GM12878 (cell line): ENCODE measurements around the gene ANKDD1A.

ENCODE experiments used
- KDM1A ChIP-seq: fragments of 200-600 bp; sonication (generic); IDR thresholded peaks from 2 replicates; pipeline ENCODE4 v1.6.1; 2016; ENCODE audit warnings: borderline replicate concordance
- MXI1 ChIP-seq: fragments of 150-350 bp; IDR thresholded peaks from 2 replicates; pipeline ENCODE4 v1.6.1; 2011; ENCODE audit warnings: low read depth, mild to moderate bottlenecking, inconsistent platforms, low read length, improper control_type of control experiment
- NFIC ChIP-seq: IDR thresholded peaks from 2 replicates; pipeline ENCODE4 v1.6.1; 2012; ENCODE audit warnings: low read depth, mild to moderate bottlenecking, inconsistent platforms, low read length, moderate library complexity
- NFYB ChIP-seq: IDR thresholded peaks from 2 replicates; pipeline ENCODE4 v1.6.1; 2011; ENCODE audit warnings: low read depth, mild to moderate bottlenecking, low read length, improper control_type of control experiment, moderate library complexity; ENCODE audit not compliant: insufficient read depth
- POLR2AphosphoS5 ChIP-seq: IDR thresholded peaks from 2 replicates; pipeline ENCODE4 v1.6.1; 2011; ENCODE audit warnings: mild to moderate bottlenecking, low read length, inconsistent platforms
- RB1 ChIP-seq: fragments of 450-650 bp; formaldehyde crosslinking; IDR thresholded peaks from 2 replicates; pipeline ENCODE4 v1.6.1; 2017; ENCODE audit warnings: mild to moderate bottlenecking, borderline replicate concordance
- RCOR1 ChIP-seq: conservative IDR thresholded peaks from 2 replicates; pipeline ENCODE4 v1.6.1; 2012; ENCODE audit warnings: low read depth, low read length, improper control_type of control experiment
- SMAD1 ChIP-seq: fragments of 450-650 bp; IDR thresholded peaks from 2 replicates; pipeline ENCODE4 v1.6.1; 2018; ENCODE audit warnings: mild to moderate bottlenecking, low read depth; ENCODE audit not compliant: partially characterized antibody
- SP1 ChIP-seq: IDR thresholded peaks from one replicate; pipeline ENCODE4 v1.6.1; 2011; ENCODE audit warnings: low read depth, low read length
- SREBF2 ChIP-seq: IDR thresholded peaks from 2 replicates; pipeline ENCODE4 v1.6.1; 2012; ENCODE audit warnings: mild to moderate bottlenecking, low read length
- TCF12 ChIP-seq: IDR thresholded peaks from 2 replicates; pipeline ENCODE4 v1.6.1; 2011; ENCODE audit warnings: low read depth, mild to moderate bottlenecking, low read length
- ZNF274 ChIP-seq: IDR thresholded peaks from one replicate; pipeline ENCODE4 v1.8.0; 2011; ENCODE audit not compliant: insufficient read length, insufficient read depth
- TF ChIP-seq, protein P1 (sequence below), 3 experiments: IDR thresholded peaks in 2 of 3; conservative IDR thresholded peaks in 1 of 3; 2 replicates each; pipeline ENCODE4 v1.5.1; 2011; ENCODE audit warnings: low read depth in 3 of 3, low read length in 3 of 3, mild to moderate bottlenecking in 3 of 3, control low read depth in 2 of 3, moderate library complexity in 2 of 3, inconsistent platforms in 1 of 3, mixed read lengths in 1 of 3; ENCODE audit not compliant: control insufficient read depth in 2 of 3, insufficient read depth in 1 of 3; ENCODE audit errors: extremely low read depth in 1 of 3

DNA sequence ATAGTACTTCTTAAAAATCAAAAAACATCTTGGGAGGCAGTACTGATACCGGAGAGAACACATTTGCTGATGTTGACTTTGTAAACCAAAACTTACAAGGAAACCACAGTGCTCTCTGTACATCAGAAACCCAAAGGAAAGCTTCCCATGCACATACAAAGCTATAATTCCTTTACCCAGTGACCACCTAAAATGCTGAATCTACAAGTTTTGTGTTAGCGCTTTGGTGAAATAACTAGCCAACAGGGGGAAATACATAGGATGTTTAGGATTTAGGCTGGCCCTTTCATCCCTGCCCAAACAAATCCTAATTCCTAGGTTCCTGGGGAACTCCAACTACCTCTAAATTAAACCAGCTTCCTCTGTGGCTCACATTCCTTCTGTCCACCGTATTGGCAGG lies 93.3 kb downstream of the ANKDD1A start:
- TF ChIP-seq POLR2AphosphoS5 (no peak), ZNF274 (no peak), RB1 (no peak), SMAD1 (no peak), SP1 (no peak), MXI1 (no peak), NFIC (no peak), KDM1A (no peak), NFYB (no peak), RCOR1 (no peak), SREBF2 (no peak), TCF12 (no peak)
- TF ChIP-seq, protein P1, sequence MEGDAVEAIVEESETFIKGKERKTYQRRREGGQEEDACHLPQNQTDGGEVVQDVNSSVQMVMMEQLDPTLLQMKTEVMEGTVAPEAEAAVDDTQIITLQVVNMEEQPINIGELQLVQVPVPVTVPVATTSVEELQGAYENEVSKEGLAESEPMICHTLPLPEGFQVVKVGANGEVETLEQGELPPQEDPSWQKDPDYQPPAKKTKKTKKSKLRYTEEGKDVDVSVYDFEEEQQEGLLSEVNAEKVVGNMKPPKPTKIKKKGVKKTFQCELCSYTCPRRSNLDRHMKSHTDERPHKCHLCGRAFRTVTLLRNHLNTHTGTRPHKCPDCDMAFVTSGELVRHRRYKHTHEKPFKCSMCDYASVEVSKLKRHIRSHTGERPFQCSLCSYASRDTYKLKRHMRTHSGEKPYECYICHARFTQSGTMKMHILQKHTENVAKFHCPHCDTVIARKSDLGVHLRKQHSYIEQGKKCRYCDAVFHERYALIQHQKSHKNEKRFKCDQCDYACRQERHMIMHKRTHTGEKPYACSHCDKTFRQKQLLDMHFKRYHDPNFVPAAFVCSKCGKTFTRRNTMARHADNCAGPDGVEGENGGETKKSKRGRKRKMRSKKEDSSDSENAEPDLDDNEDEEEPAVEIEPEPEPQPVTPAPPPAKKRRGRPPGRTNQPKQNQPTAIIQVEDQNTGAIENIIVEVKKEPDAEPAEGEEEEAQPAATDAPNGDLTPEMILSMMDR (IDR thresholded peaks at IDR 0.05 in 2 of 3, conservative IDR thresholded peaks at IDR 0.05 in 1 of 3; ENCODE audit: control insufficient read depth in 2 of 3, extremely low read depth in 1 of 3, insufficient read depth in 1 of 3, low read depth in 3 of 3, low read length in 3 of 3): no peak
